Liver (tissue), 9 donors: Measurements from ENCODE around the gene RPL7L1. TPM values are rescaled to one million over a fixed set of nuclear protein-coding genes. Genes with fewer than 3 reads are reported as not detected.

Experiments
- DNase-seq: peaks from one replicate; pipeline ENCODE4 v3.0.0-alpha.2; 2017; ENCODE audit warnings: low spot score
- H3K27ac ChIP-seq, 2 donors: one replicate each; pipeline ENCODE4 v1.7.0; 2013; ENCODE audit warnings: inconsistent platforms in 2 of 2, low read length in 2 of 2, control low read depth in 1 of 2, low read depth in 1 of 2, mild to moderate bottlenecking in 1 of 2
- H3K27me3 ChIP-seq, 4 donors: one replicate each; pipeline versions ENCODE4 v1.6.1 to v1.7.0; 2013; ENCODE audit warnings: low read length in 3 of 4, inconsistent platforms in 1 of 4, mild to moderate bottlenecking in 1 of 4, moderate library complexity in 1 of 4; ENCODE audit not compliant: control insufficient read depth in 4 of 4, insufficient read depth in 4 of 4
- H3K36me3 ChIP-seq, 4 donors: one replicate each; pipeline versions ENCODE4 v1.6.1 to v1.7.0; 2013; ENCODE audit warnings: low read length in 3 of 4, mild to moderate bottlenecking in 3 of 4, low read depth in 1 of 4, moderate library complexity in 1 of 4; ENCODE audit not compliant: control insufficient read depth in 4 of 4, insufficient read depth in 3 of 4
- H3K4me1 ChIP-seq, 4 donors: one replicate each; pipeline versions ENCODE4 v1.6.1 to v1.7.0; 2013; ENCODE audit warnings: low read length in 3 of 4, mild to moderate bottlenecking in 3 of 4, moderate library complexity in 1 of 4; ENCODE audit not compliant: control insufficient read depth in 4 of 4, insufficient read depth in 4 of 4
- H3K4me3 ChIP-seq, 3 donors: one replicate each; pipeline versions ENCODE4 v1.6.1 to v1.7.0; 2013; ENCODE audit warnings: low read length in 3 of 3, control low read depth in 1 of 3, low read depth in 1 of 3, mild to moderate bottlenecking in 1 of 3
- H3K9ac ChIP-seq, 2 donors: one replicate each; pipeline ENCODE4 v1.7.0; 2013; ENCODE audit warnings: low read length in 2 of 2, mild to moderate bottlenecking in 2 of 2, moderate library complexity in 2 of 2, control low read depth in 1 of 2, low read depth in 1 of 2
- H3K9me3 ChIP-seq, 4 donors: one replicate each; pipeline versions ENCODE4 v1.6.1 to v1.7.0; 2013; ENCODE audit warnings: low read length in 3 of 4; ENCODE audit not compliant: control insufficient read depth in 4 of 4
- ATF3 ChIP-seq: IDR thresholded peaks from 2 replicates; pipeline ENCODE4 v1.6.1; 2016; ENCODE audit warnings: antibody characterized with exemption
- CTCF ChIP-seq: fragments of 150-350 bp; IDR thresholded peaks from 2 replicates; pipeline ENCODE4 v1.5.1; 2017; ENCODE audit warnings: improper control_type of control experiment, low read depth, low read length; ENCODE audit not compliant: missing input control
- EGR1 ChIP-seq, 2 donors: IDR thresholded peaks; 2 replicates each; pipeline ENCODE4 v1.6.1; 2016 to 2018; ENCODE audit warnings: antibody characterized with exemption in 2 of 2, low read depth in 2 of 2
- FOXA1 ChIP-seq: IDR thresholded peaks from 2 replicates; pipeline ENCODE4 v1.6.1; 2016; ENCODE audit warnings: antibody characterized with exemption
- FOXA2 ChIP-seq: IDR thresholded peaks from 2 replicates; pipeline ENCODE4 v1.6.1; 2016; ENCODE audit warnings: antibody characterized with exemption
- GABPA ChIP-seq, 2 donors: IDR thresholded peaks in 1 of 2; conservative IDR thresholded peaks in 1 of 2; 2 replicates each; pipeline ENCODE4 v1.6.1; 2016; ENCODE audit warnings: antibody characterized with exemption in 2 of 2, mild to moderate bottlenecking in 1 of 2, moderate library complexity in 1 of 2
- HNF4A ChIP-seq, 2 donors: conservative IDR thresholded peaks; 2 replicates each; pipeline ENCODE4 v1.6.1; 2016; ENCODE audit warnings: antibody characterized with exemption in 2 of 2, mild to moderate bottlenecking in 2 of 2
- HNF4G ChIP-seq: IDR thresholded peaks from 2 replicates; pipeline ENCODE4 v1.6.1; 2016; ENCODE audit warnings: antibody characterized with exemption
- JUND ChIP-seq, 2 donors: IDR thresholded peaks; 2 replicates each; pipeline ENCODE4 v1.6.1; 2016; ENCODE audit warnings: antibody characterized with exemption in 2 of 2
- MAX ChIP-seq: IDR thresholded peaks from 2 replicates; pipeline ENCODE4 v1.6.1; 2016; ENCODE audit warnings: antibody characterized with exemption
- RXRA ChIP-seq, 2 donors: IDR thresholded peaks; 2 replicates each; pipeline ENCODE4 v1.6.1; 2017 to 2018; ENCODE audit warnings: antibody characterized with exemption in 2 of 2, mild to moderate bottlenecking in 1 of 2
- SP1 ChIP-seq: IDR thresholded peaks from 2 replicates; pipeline ENCODE4 v1.6.1; 2018; ENCODE audit warnings: antibody characterized with exemption, mild to moderate bottlenecking
- TAF1 ChIP-seq: conservative IDR thresholded peaks from 2 replicates; pipeline ENCODE4 v1.6.1; 2016; ENCODE audit warnings: antibody characterized with exemption, mild to moderate bottlenecking
- YY1 ChIP-seq: IDR thresholded peaks from 2 replicates; pipeline ENCODE4 v1.6.1; 2016; ENCODE audit warnings: antibody characterized with exemption, mild to moderate bottlenecking
- WGBS: extraction: QIAGEN DNeasy Blood & Tissue Kit; methylation state at CpG from one replicate; pipeline ENCODE4 v1.1.7; 2013; 5-methylcytosine and 5-hydroxymethylcytosine counted together
- polyA plus RNA-seq, 2 donors: library from polyadenylated mRNA; stranded (reverse) in 1 of 2; unstranded in 1 of 2; fragments of 200-250 nt in 1 of 2; fragments of >200 nt in 1 of 2; fragmentation: Nextera tagmentation in 1 of 2; extraction: Ambion mirVana in 1 of 2; gene quantifications; one replicate each; pipeline versions ENCODE4 v1.2.1 to v1.2.3, GENCODE V29; 2013 to 2015
- total RNA-seq, 2 donors: library from RNA; depleted of rRNA; stranded (reverse); fragments of >200 nt; gene quantifications; one replicate each; pipeline ENCODE4 v1.2.3, GENCODE V29; 2014
- TF ChIP-seq, protein P1 (sequence below): IDR thresholded peaks from 2 replicates; pipeline ENCODE4 v1.6.1; 2016; ENCODE audit warnings: antibody characterized with exemption, mild to moderate bottlenecking
- donor health status: healthy.
- donor health status: healthy.
- donor health status: healthy.
- donor health status: healthy.
- donor health status: healthy.

Gene RPL7L1
- total and polyA plus RNA-seq, 4 donors: 39.6 to 63.8 (median 47.9) TPM

DNA sequence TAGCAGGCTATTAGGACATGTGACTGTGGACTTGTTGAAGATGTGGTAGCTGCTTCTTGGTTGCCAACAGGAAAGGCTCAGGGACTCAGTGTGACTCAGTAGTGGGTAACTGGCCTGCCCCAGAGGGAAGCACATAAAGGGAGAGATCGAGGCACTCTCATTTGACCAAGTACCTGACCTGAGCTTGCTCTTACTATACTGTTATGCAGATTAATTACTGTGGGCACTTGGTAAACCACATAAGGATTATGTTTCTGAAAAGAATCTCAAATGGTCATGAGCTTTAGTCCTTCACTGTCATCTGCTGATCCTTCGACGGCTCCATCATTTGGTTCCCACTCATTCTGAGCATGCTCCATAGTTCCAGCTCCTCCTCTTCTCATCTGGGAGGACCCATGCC lies 48.2 kb upstream of the RPL7L1 start:
- H3K9ac ChIP-seq: no peak overlapping the region
- no peak for TF ChIP-seq GABPA (IDR thresholded peaks at IDR 0.05 in 1 of 2, conservative IDR thresholded peaks at IDR 0.05 in 1 of 2)
- TF ChIP-seq FOXA2: no peak
- TF ChIP-seq SP1: no peak
- TF ChIP-seq ATF3: no peak
- TF ChIP-seq RXRA (IDR thresholded peaks at IDR 0.05): no peak
- TF ChIP-seq HNF4G: no peak
- TF ChIP-seq HNF4A (conservative IDR thresholded peaks at IDR 0.05): no peak
- TF ChIP-seq, protein P1, sequence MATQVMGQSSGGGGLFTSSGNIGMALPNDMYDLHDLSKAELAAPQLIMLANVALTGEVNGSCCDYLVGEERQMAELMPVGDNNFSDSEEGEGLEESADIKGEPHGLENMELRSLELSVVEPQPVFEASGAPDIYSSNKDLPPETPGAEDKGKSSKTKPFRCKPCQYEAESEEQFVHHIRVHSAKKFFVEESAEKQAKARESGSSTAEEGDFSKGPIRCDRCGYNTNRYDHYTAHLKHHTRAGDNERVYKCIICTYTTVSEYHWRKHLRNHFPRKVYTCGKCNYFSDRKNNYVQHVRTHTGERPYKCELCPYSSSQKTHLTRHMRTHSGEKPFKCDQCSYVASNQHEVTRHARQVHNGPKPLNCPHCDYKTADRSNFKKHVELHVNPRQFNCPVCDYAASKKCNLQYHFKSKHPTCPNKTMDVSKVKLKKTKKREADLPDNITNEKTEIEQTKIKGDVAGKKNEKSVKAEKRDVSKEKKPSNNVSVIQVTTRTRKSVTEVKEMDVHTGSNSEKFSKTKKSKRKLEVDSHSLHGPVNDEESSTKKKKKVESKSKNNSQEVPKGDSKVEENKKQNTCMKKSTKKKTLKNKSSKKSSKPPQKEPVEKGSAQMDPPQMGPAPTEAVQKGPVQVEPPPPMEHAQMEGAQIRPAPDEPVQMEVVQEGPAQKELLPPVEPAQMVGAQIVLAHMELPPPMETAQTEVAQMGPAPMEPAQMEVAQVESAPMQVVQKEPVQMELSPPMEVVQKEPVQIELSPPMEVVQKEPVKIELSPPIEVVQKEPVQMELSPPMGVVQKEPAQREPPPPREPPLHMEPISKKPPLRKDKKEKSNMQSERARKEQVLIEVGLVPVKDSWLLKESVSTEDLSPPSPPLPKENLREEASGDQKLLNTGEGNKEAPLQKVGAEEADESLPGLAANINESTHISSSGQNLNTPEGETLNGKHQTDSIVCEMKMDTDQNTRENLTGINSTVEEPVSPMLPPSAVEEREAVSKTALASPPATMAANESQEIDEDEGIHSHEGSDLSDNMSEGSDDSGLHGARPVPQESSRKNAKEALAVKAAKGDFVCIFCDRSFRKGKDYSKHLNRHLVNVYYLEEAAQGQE: no peak
- no peak for TF ChIP-seq TAF1
- no peak for TF ChIP-seq CTCF
- TF ChIP-seq EGR1 (IDR thresholded peaks at IDR 0.05; ENCODE audit: low read depth in 2 of 2): no peak
- no peak for TF ChIP-seq JUND (IDR thresholded peaks at IDR 0.05)
- TF ChIP-seq YY1: no peak
- H3K4me1 ChIP-seq: no peaks in the 10 kb centered on the region
- WGBS: 96% methylated on average over 3 of the region's 3 CpGs
- H3K27me3 ChIP-seq: no peaks in the 10 kb centered on the region
- no peak overlapping the region for H3K4me3 ChIP-seq
- no peak for DNase-seq
- H3K9me3 ChIP-seq: no peaks in the 10 kb centered on the region
- H3K27ac ChIP-seq: no peak overlapping the region
- H3K36me3 ChIP-seq: peaks cover 11 to 36% (median 27%) of the 10 kb centered on the region in 4 donors

DNA sequence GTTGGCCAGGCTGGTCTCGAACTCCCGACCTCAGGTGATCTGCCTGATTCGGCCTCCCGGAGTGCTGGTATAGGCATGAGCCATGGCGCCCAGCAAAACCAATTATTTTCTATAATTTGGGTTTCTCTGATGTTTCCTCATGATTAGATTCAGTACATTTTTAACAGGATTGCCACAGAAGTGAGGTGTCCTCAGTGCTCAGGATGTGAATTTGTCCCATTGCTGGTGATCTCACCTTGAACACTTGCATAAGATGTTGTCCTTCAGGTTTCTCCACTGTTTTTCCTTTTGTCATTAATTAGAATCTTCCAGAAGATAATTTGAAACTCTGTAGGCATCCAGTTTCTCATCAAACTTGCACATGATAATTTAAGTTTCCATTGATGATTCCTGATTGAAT lies 45.4 kb upstream of the RPL7L1 start:
- Histone ChIP-seq H3K9me3 (no peaks in the 10 kb centered on the region), H3K9ac (no peak overlapping the region), H3K4me3 (no peak overlapping the region), H3K27me3 (no peaks in the 10 kb centered on the region), H3K27ac (no peak overlapping the region), H3K36me3 (peaks cover 11 to 24% (median 17%) of the 10 kb centered on the region in 4 donors), H3K4me1 (no peaks in the 10 kb centered on the region)
- no peak for DNase-seq
- WGBS: over 99% methylated on average over 5 of the region's 5 CpGs
- TF ChIP-seq EGR1 (IDR thresholded peaks at IDR 0.05; ENCODE audit: low read depth in 2 of 2) (no peak), RXRA (IDR thresholded peaks at IDR 0.05) (no peak), HNF4A (conservative IDR thresholded peaks at IDR 0.05) (no peak), FOXA1 (no peak), TAF1 (no peak), FOXA2 (no peak), HNF4G (no peak), ATF3 (no peak), GABPA (IDR thresholded peaks at IDR 0.05 in 1 of 2, conservative IDR thresholded peaks at IDR 0.05 in 1 of 2) (no peak), MAX (no peak)
- TF ChIP-seq, protein P1: no peak
